GM12878 (cell line): ENCODE data around the gene CCDC187. TPM values are rescaled to one million over a fixed set of nuclear protein-coding genes. Genes with fewer than 3 reads are reported as not detected.

Experiments
- ATAC-seq: fragments of 200-7000 bp; cut with Tn5 transposase; 3 replicates; pipeline ENCODE4 v1.9.1; 2020; ENCODE audit warnings: mild to moderate bottlenecking, moderate library complexity
- BruUV-seq: library from RNA; stranded (reverse); fragments of 400-500 nt; replicated peaks from 2 replicates; lab custom pipeline; 2021; lab: Mats Ljungman, UMichigan
- CTCF ChIA-PET: fragments of 300-600 bp; sonication (Branson Sonifier 250); formaldehyde crosslinking; extraction: SDS; loops from one replicate; lab custom pipeline; 2021; ENCODE audit warnings: inconsistent platforms; lab: Yijun Ruan, JAX
- POLR2A ChIA-PET: fragments of 350-600 bp; formaldehyde crosslinking; extraction: SDS; loops from one replicate; lab custom pipeline; 2021; ENCODE audit warnings: inconsistent platforms; lab: Charles Lee
- RAD21 ChIA-PET: fragments of 300-600 bp; sonication (Branson Sonifier 250); formaldehyde crosslinking; loops from one replicate; lab custom pipeline; 2023; ENCODE audit warnings: antibody characterized with exemption; ENCODE audit not compliant: unreplicated experiment; lab: Charles Lee
- SMC1A ChIA-PET: fragments of 300-600 bp; sonication (Branson Sonifier 250); formaldehyde crosslinking; loops from one replicate; lab custom pipeline; 2023; ENCODE audit not compliant: unreplicated experiment, uncharacterized antibody; lab: Charles Lee
- DNase-seq: peaks from one replicate; pipeline ENCODE4 v3.0.0-alpha.2; 2011; ENCODE audit warnings: low read depth, low spot score
- FAIRE-seq: peaks from 3 replicates; lab custom pipeline; 2011; peaks lifted over from hg19 to GRCh38; lab: Jason Lieb, UNC
- H2AFZ ChIP-seq: 2 replicates; pipeline ENCODE4 v1.6.0; 2011; ENCODE audit warnings: low read depth, low read length, control low read depth; ENCODE audit not compliant: control insufficient read depth
- H3K27ac ChIP-seq: 2 replicates; pipeline ENCODE4 v1.5.1; 2011; ENCODE audit warnings: control low read depth; ENCODE audit not compliant: control insufficient read depth, insufficient read depth
- H3K27me3 ChIP-seq, 2 experiments: replicated peaks in 1 of 2; 2 replicates each; pipeline versions ENCODE4 v1.6.0 to v1.6.1; 2011; ENCODE audit warnings: low read length in 1 of 2; ENCODE audit not compliant: control insufficient read depth in 2 of 2, insufficient read depth in 2 of 2
- H3K36me3 ChIP-seq, 2 experiments: 2 replicates each; pipeline ENCODE4 v1.5.1; 2011; ENCODE audit warnings: low read length in 1 of 2; ENCODE audit not compliant: control insufficient read depth in 2 of 2, insufficient read depth in 2 of 2
- H3K4me1 ChIP-seq: 2 replicates; pipeline ENCODE4 v1.6.1; 2011; ENCODE audit warnings: mild to moderate bottlenecking, low read length, moderate library complexity, mixed read lengths; ENCODE audit not compliant: control insufficient read depth, insufficient read depth
- H3K4me2 ChIP-seq: 2 replicates; pipeline ENCODE4 v1.6.0; 2011; ENCODE audit warnings: control low read depth; ENCODE audit not compliant: control insufficient read depth, insufficient read depth
- H3K4me3 ChIP-seq: fragments of 200-600 bp; sonication (generic); 2 replicates; pipeline ENCODE4 v1.5.1; 2016
- H3K79me2 ChIP-seq: 2 replicates; pipeline ENCODE4 v1.6.0; 2011; ENCODE audit warnings: low read length; ENCODE audit not compliant: control insufficient read depth, insufficient read depth
- H3K9ac ChIP-seq: 2 replicates; pipeline ENCODE4 v1.8.0; 2011; ENCODE audit warnings: low read length, control low read depth, mixed read lengths; ENCODE audit not compliant: control insufficient read depth, insufficient read depth
- H3K9me3 ChIP-seq: replicated peaks from 3 replicates; pipeline ENCODE4 v1.5.1; 2011; ENCODE audit warnings: mild to moderate bottlenecking, low read length; ENCODE audit not compliant: control insufficient read depth, insufficient read depth
- H4K20me1 ChIP-seq: 2 replicates; pipeline ENCODE4 v1.6.0; 2011; ENCODE audit not compliant: control insufficient read depth, insufficient read depth
- ATF2 ChIP-seq: IDR thresholded peaks from 2 replicates; pipeline ENCODE4 v1.6.1; 2012; ENCODE audit warnings: low read length, inconsistent platforms
- EP300 ChIP-seq, 2 experiments: fragments of 150-350 bp in 1 of 2; IDR thresholded peaks; 2 replicates each; pipeline ENCODE4 v1.6.1; 2011 to 2012; ENCODE audit warnings: low read depth in 2 of 2, low read length in 2 of 2, borderline replicate concordance in 1 of 2, improper control_type of control experiment in 1 of 2, inconsistent platforms in 1 of 2; ENCODE audit not compliant: control insufficient read depth in 1 of 2
- FOXM1 ChIP-seq: IDR thresholded peaks from 2 replicates; pipeline ENCODE4 v1.6.1; 2012; ENCODE audit warnings: low read depth, mild to moderate bottlenecking, inconsistent platforms, low read length, moderate library complexity
- KDM1A ChIP-seq: fragments of 200-600 bp; sonication (generic); IDR thresholded peaks from 2 replicates; pipeline ENCODE4 v1.6.1; 2016; ENCODE audit warnings: borderline replicate concordance
- LARP7 ChIP-seq: fragments of 450-650 bp; IDR thresholded peaks from 2 replicates; pipeline ENCODE4 v1.6.1; 2017; ENCODE audit warnings: mild to moderate bottlenecking
- PAX5 ChIP-seq: IDR thresholded peaks from 2 replicates; pipeline ENCODE4 v1.6.1; 2011; ENCODE audit warnings: low read depth, low read length, borderline replicate concordance
- POU2F2 ChIP-seq: IDR thresholded peaks from 3 replicates; pipeline ENCODE4 v1.6.1; 2011; ENCODE audit warnings: low read depth, mild to moderate bottlenecking, low read length, borderline replicate concordance
- SMARCA5 ChIP-seq: fragments of 450-650 bp; IDR thresholded peaks from 2 replicates; pipeline ENCODE4 v1.6.1; 2017; ENCODE audit warnings: mild to moderate bottlenecking
- SREBF1 ChIP-seq: IDR thresholded peaks from 2 replicates; pipeline ENCODE4 v1.6.1; 2012; ENCODE audit warnings: mild to moderate bottlenecking, low read length
- YY1 ChIP-seq: IDR thresholded peaks from 2 replicates; pipeline ENCODE4 v1.6.1; 2011; ENCODE audit warnings: low read depth, mild to moderate bottlenecking, low read length
- ZBTB33 ChIP-seq: fragments of 450-650 bp; IDR thresholded peaks from 2 replicates; pipeline ENCODE4 v1.6.1; 2017; ENCODE audit warnings: mild to moderate bottlenecking
- ZBTB40 ChIP-seq: fragments of 450-650 bp; IDR thresholded peaks from 2 replicates; pipeline ENCODE4 v1.6.1; 2016; ENCODE audit warnings: mild to moderate bottlenecking, moderate library complexity, borderline replicate concordance
- WGBS: methylation state at CpG from one replicate; pipeline ENCODE4 v1.1.6; 2016; ENCODE audit warnings: low lambda C conversion rate; ENCODE audit not compliant: insufficient replicate concordance, insufficient coverage; ENCODE audit errors: missing lambda C conversion rate; 5-methylcytosine and 5-hydroxymethylcytosine counted together
- in situ Hi-C: fragments of 300-500 bp; cut with MboI; formaldehyde crosslinking; loops from 9 replicates; pipeline ENCODE4 v1.14.3; 2018; ENCODE audit warnings: mixed read lengths
- intact Hi-C: fragments of 100-400 bp; cut with micrococcal nuclease; formaldehyde crosslinking; loops from one replicate; pipeline ENCODE4 v1.14.2; 2022; ENCODE audit not compliant: unreplicated experiment
- polyA plus RNA-seq, 11 experiments: library from polyadenylated mRNA; depleted of rRNA in 4 of 11; unstranded in 6 of 11; stranded (reverse) in 5 of 11; fragments of >200 nt; fragmentation: Nextera tagmentation in 4 of 11; fragmentation: Illumina TruSeq in 1 of 11; extraction: Ambion mirVana in 4 of 11; extraction: Trizol in 1 of 11; gene quantifications; 1 replicate in 1 of 11; 2 replicates in 10 of 11; pipeline versions ENCODE4 v1.2.1 to v1.2.3, GENCODE V29; 2011 to 2016; ENCODE audit warnings: inconsistent platforms in 2 of 11, missing spikeins in 2 of 11, low read depth in 1 of 11
- total RNA-seq, 4 experiments: library from RNA; depleted of rRNA in 3 of 4; stranded (reverse); fragments of >200 nt in 3 of 4; fragmentation: Illumina TruSeq in 1 of 4; extraction: Trizol in 1 of 4; gene quantifications; 2 replicates each; pipeline versions ENCODE4 v1.2.1 to v1.2.3, GENCODE V29; 2013 to 2021

CCDC187 gene
- total and polyA plus RNA-seq, 10 of the 15 experiments (the other 5 are each of a cell fraction or from before 2014, with no cell fraction given): 0.04 to 0.23 (median 0.04) TPM; not detected in 7

DNA sequence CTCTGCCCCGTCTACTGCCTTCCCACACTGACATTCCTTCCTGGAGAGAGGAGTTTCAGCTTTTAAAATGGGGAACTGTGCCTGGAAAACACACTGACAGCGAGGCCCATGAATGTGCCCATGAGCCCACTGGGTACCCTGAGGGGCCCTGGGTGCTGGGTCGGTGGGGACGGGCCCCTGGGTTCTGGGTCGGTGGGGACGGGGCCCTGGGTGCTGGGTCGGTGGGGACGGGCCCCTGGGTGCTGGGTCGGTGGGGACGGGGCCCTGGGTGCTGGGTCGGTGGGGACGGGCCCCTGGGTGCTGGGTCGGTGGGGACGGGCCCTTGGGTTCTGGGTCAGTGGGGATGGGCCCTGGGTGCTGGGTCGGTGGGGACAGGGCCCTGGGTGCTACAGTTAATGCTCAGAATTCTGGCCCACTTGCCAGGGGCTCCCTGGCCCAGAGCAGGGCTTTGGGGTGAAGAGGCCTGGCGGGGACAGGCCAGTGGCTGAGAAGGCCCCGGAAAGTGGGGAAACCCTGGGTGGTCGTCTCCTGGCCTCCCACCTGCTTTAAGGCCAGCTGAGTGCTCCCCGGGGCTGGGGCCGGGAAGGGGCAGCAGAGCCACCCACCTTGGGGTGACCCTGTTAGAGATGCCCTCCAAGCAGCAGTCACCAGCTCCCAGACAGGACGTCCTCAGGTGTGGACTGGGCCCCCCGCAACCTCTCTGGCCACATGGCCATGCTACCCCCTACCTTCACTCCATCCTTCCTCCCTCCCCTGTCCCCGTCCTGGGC lies 25.9 kb upstream of the CCDC187 start (continued):
- TF ChIP-seq ZBTB40: no peak

DNA sequence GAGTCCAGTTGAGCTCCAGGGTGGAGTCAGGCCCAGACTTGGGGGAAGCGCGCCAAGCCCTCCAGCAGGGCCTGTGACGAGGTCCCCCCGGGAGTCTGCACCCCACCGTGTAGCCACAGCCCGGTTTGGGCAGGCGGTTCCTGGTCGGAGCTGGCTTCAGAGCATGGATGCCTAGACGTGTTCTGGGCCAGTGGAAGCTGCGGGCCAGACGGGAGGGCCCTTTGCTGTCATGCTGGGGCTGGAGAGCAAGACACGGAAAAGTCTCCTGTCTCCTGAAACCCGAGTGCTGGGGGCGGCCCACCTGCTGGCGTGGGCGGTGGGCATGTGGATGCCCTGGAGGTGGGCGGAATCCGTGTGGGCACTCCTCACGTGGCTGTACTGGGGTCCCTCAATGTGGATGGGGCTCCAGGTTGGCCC lies 25.3 kb upstream of the CCDC187 start:
- no peaks in the 10 kb centered on the region for H3K4me1 ChIP-seq

More for the DNA sequence above, 25.3 kb upstream of the CCDC187 start:
- WGBS: 30% methylated on average over 16 of the region's 19 CpGs
- H3K27ac ChIP-seq: no peak overlapping the region
- TF ChIP-seq POU2F2 (no peak), SMARCA5 (no peak), LARP7 (no peak), FOXM1 (no peak), PAX5 (no peak), SREBF1 (no peak), EP300 (IDR thresholded peaks at IDR 0.05; ENCODE audit: borderline replicate concordance in 1 of 2, control insufficient read depth in 1 of 2, low read depth in 2 of 2, low read length in 2 of 2) (no peak), YY1 (no peak), KDM1A (no peak), ATF2 (no peak), ZBTB33 (no peak)
- RAD21 ChIA-PET: no interaction called here
- POLR2A ChIA-PET: interaction anchor here (0.6 kb wide), 1 partner anchor 10 kb away, joined by 4 read pairs; no protein-coding TSS in a partner anchor
- DNase-seq: no peak
- H3K4me3 ChIP-seq: no peak overlapping the region
- CTCF ChIA-PET: no interaction called here
- in situ Hi-C loops (no loop called here), intact Hi-C loops (no loop called here)
- no peaks in the 10 kb centered on the region for H3K36me3 ChIP-seq
- no peak for FAIRE-seq
- H4K20me1 ChIP-seq: no peaks in the 10 kb centered on the region
- H3K27me3 ChIP-seq: peaks cover 7 to 8% of the 10 kb centered on the region in 2 experiments; a peak in 3 of 4 replicates
- no peak for ATAC-seq
- H2AFZ ChIP-seq: no peak overlapping the region
- H3K79me2 ChIP-seq: no peaks in the 10 kb centered on the region
- no peak overlapping the region for H3K9ac ChIP-seq
- H3K4me2 ChIP-seq: no peak overlapping the region
- no peaks in the 10 kb centered on the region for H3K9me3 ChIP-seq
- no TSS peak for BruUV-seq
- SMC1A ChIA-PET: no interaction called here
